ENCODE results near the gene DNAJC4. TPM values are rescaled to one million over a fixed set of nuclear protein-coding genes. Genes with fewer than 3 reads are reported as not detected.
A peak's percentile ranks its signal among the peaks of the same experiment; 100 is the strongest.

The DNAJC4 gene
- total RNA-seq, 1 donor from 2014 or later = 48.2 TPM

DNA sequence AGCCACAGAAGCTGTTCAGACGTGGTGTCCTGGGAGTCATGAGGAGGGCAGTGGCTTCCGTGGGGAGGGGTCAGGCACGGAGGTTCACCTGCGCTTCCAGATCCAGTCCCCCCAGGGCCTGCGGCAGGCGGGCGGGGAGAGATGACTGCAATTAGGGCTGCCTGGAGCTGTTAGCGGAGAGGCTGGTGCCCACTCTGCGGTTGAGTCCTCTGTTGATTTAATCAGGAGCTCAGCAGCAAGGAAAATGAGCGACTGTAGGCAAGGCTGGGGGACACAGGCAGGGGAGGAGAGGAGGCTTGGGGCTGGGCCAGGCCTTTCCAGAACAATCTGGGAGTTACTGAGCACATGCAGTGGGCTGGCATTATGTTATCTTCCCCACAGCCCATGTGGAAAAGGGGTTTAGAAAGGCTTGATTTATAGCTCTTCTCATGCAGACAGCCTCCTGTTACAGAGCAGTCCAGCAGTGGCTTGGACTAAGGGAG lies 34.1 kb downstream of the DNAJC4 start:
- H3K9me3 Mint-ChIP-seq = no peaks in the 10 kb centered on the region
- no peak for DNase-seq (ENCODE audit: extremely low spot score, unreplicated experiment)
- no peak for TF ChIP-seq CTCF (conservative IDR thresholded peaks at IDR 0.05)
- no peaks in the 10 kb centered on the region for H3K27me3 Mint-ChIP-seq
- H3K4me3 Mint-ChIP-seq = no peak overlapping the region
- peaks cover 13% of the 10 kb centered on the region for H3K36me3 Mint-ChIP-seq
- H3K4me1 Mint-ChIP-seq (ENCODE audit: unreplicated experiment) = peaks cover 11% of the 10 kb centered on the region
- H3K27ac Mint-ChIP-seq = peak overlapping the region; percentile 43

DNA sequence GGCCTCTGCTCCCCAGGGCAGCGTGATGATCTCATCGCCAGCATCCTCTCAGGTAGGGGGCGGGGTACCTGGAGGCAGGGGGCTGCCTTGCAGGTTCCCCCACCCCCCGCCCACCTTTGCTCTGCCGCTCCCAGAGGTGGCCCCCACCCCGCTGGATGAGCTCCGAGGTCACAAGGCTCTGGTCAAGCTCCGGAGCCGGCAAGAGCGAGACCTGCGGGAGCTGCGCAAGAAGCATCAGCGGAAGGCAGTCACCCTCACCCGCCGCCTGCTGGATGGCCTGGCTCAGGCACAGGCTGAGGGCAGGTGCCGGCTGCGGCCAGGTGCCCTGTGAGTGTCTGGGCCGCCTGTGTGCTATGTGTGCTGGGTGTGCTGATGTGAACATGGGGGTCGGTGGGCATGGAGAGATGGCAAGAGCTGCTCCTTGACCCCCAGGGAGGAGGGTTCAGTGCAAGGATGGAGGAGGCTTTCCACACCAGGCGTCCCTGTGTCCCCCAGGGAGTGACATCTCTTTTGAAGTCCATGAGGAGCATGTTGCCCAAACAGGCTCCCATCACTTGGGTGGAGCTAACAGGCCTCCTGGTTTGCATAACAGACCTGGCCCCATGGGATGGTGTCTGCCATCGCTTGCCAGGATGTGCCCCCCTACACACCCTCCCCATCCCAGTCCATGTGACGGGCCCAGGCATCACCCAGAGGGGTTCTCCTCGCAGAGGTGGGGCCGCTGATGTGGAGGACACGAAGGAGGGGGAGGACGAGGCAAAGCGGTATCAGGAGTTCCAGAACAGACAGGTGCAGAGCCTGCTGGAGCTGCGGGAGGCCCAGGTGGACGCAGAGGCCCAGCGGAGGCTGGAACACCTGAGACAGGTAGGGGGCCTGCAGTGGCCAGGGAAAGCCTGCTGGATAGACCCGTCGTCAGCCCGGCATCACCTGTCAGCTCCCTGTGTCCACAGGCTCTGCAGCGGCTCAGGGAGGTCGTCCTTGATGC lies 35.1 kb downstream of the DNAJC4 start:
- TF ChIP-seq CTCF (conservative IDR thresholded peaks at IDR 0.05) = no peak
- H3K27me3 Mint-ChIP-seq = peaks cover 5% of the 10 kb centered on the region
- H3K9me3 Mint-ChIP-seq = no peaks in the 10 kb centered on the region
- H3K36me3 Mint-ChIP-seq = peaks cover 4% of the 10 kb centered on the region
- no peak overlapping the region for H3K27ac Mint-ChIP-seq
- peaks cover 11% of the 10 kb centered on the region for H3K4me1 Mint-ChIP-seq (ENCODE audit: unreplicated experiment)
- no peak for DNase-seq (ENCODE audit: extremely low spot score, unreplicated experiment)
- no peak overlapping the region for H3K4me3 Mint-ChIP-seq

DNA sequence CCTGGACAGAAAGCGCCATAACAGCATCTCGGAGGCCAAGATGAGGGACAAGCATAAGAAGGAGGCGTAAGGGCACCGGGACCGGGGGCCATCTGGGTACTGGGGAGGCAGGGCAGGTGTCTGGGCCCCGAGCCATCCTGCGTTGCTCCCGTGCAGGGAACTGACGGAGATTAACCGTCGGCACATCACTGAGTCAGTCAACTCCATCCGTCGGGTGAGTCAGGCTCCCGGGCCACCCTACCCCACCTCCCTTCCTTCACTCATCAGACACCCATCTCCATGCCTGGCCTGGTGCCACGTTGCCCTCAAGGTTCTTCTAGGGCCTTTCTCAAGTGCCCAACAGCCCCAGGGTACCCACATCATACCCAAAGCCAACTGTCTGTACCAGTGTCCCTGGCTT lies 36.0 kb downstream of the DNAJC4 start:
- TF ChIP-seq CTCF (conservative IDR thresholded peaks at IDR 0.05) = no peak
- Mint-ChIP-seq H3K27ac (no peak overlapping the region), H3K9me3 (no peaks in the 10 kb centered on the region), H3K36me3 (peaks cover 4% of the 10 kb centered on the region), H3K4me1 (ENCODE audit: unreplicated experiment) (peaks cover 11% of the 10 kb centered on the region), H3K27me3 (peaks cover 5% of the 10 kb centered on the region), H3K4me3 (no peak overlapping the region)
- no peak for DNase-seq (ENCODE audit: extremely low spot score, unreplicated experiment)

GRCh38 chr11:64267207-64267945 lies 37.0 kb downstream of the DNAJC4 start:
- H3K36me3 Mint-ChIP-seq = peaks cover 4% of the 10 kb centered on the region
- no peak overlapping the region for H3K4me3 Mint-ChIP-seq
- no peak for TF ChIP-seq CTCF (conservative IDR thresholded peaks at IDR 0.05)
- no peak for DNase-seq (ENCODE audit: extremely low spot score, unreplicated experiment)
- H3K27ac Mint-ChIP-seq = peak overlapping the region; percentile 99
- peaks cover 17% of the 10 kb centered on the region for H3K4me1 Mint-ChIP-seq (ENCODE audit: unreplicated experiment)
- no peaks in the 10 kb centered on the region for H3K9me3 Mint-ChIP-seq
- H3K27me3 Mint-ChIP-seq = peaks cover 5% of the 10 kb centered on the region

DNA sequence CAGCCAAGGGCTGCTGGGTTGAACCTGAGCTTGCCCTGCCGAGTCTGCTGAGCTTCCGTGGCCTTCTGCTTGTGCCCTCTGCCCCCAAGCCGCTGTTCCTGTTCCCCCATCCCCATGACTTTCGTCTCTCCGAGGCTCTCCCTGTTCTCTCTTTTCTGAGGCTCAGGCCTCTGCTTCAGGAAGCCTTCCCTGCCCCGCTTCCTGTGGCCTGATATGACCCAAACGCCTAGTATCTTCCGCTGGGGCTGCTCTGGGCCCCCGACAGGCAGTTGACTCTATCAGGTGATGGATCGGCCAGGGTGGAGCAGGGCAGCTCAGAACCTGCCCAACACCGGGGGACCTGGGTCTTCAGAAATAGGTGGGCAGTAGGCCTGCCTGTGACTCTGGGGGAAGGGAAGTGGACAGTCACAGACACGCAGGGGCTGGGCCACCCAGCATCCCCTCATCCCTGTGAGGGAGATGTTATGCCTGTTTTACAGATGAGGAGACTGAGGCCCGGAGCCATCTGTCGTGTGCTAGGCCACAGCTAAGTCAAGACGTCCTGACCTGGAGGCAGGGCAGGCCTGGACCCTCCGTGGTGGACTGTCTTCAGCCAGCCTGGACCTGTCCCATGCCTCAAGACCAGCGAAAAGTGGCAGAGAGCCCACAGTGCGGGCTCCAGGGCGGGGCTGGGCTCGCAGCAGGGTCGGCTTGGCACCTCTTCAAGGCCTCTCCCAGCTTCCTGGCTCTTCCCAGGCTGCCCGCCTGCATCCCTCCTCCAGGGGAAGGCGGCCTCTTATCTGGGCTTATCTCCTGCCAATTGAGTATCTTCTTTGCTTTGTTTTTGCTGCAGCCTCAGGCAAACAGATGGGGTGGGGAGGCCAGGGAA lies 37.9 kb downstream of the DNAJC4 start:
- Mint-ChIP-seq H3K4me3 (peak overlapping the region; percentile 100), H3K36me3 (peaks cover 4% of the 10 kb centered on the region), H3K9me3 (no peaks in the 10 kb centered on the region), H3K4me1 (ENCODE audit: unreplicated experiment) (peaks cover 19% of the 10 kb centered on the region), H3K27me3 (peaks cover 5% of the 10 kb centered on the region), H3K27ac (peak overlapping the region; percentile 99)
- DNase-seq (ENCODE audit: extremely low spot score, unreplicated experiment) = no peak
- no peak for TF ChIP-seq CTCF (conservative IDR thresholded peaks at IDR 0.05)

Measured in type B pancreatic cell (in vitro differentiated cells).